ENCODE data around the gene GFRA1.

DNA sequence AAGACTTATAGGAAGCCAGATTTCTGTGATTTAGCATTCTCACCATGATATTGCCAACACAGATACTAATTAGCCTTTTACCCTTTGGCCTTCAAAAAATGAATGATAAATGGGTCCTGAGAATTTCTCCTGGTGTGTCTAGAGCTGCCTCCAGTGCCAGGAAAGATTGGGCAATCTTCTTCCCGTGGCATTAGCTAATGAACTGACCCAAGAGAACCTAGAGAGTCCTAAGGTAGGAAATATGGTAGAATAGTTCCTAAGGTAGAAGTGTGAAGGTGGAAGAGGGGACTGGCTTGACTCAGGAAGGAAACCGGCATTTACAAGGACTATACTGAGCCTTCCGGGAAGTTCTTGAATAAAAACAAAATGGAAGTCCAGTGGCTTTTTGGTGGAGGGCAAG is 133.1 kb downstream of the GFRA1 start:
- TF ChIP-seq, protein P1, sequence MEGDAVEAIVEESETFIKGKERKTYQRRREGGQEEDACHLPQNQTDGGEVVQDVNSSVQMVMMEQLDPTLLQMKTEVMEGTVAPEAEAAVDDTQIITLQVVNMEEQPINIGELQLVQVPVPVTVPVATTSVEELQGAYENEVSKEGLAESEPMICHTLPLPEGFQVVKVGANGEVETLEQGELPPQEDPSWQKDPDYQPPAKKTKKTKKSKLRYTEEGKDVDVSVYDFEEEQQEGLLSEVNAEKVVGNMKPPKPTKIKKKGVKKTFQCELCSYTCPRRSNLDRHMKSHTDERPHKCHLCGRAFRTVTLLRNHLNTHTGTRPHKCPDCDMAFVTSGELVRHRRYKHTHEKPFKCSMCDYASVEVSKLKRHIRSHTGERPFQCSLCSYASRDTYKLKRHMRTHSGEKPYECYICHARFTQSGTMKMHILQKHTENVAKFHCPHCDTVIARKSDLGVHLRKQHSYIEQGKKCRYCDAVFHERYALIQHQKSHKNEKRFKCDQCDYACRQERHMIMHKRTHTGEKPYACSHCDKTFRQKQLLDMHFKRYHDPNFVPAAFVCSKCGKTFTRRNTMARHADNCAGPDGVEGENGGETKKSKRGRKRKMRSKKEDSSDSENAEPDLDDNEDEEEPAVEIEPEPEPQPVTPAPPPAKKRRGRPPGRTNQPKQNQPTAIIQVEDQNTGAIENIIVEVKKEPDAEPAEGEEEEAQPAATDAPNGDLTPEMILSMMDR (IDR thresholded peaks at IDR 0.05), result no peak
- TF ChIP-seq POLR2A (IDR thresholded peaks at IDR 0.05), result no peak
